Measurements from ENCODE around the gene PDE11A.

PDE11A gene

DNA sequence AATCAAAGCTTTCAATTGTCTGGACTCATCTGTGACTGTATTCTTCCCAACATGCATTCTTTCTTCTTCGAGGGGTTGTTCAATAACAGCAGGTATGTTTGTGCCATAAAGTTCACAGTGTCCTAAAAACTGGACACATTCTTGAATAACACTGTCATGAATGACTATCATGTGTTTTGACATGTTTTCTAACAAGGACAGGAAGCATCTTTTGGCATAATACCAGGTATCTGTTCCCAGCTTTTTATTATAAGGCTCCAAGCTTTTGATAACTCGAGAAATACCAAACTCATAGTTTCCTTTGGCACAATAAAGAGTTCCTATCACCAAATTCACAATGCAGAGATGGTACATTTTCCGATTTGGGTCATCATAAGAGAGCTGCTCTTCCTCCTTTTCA lies 455.8 kb downstream of the PDE11A start:
- Histone ChIP-seq H3K9me3 (ENCODE audit: insufficient read depth, low read length, severe bottlenecking) (no peaks in the 10 kb centered on the region), H3K4me3 (ENCODE audit: low read depth in 1 of 2, low read length in 2 of 2) (no peak overlapping the region), H3K4me1 (ENCODE audit: insufficient read depth, low read length) (peaks cover 15% of the 10 kb centered on the region), H3K4me2 (ENCODE audit: insufficient read depth, low read length) (no peak overlapping the region), H3K27me3 (ENCODE audit: insufficient read depth, low read length, poor library complexity) (no peaks in the 10 kb centered on the region), H3K36me3 (ENCODE audit: insufficient read depth, low read length) (no peaks in the 10 kb centered on the region), H4K20me1 (ENCODE audit: insufficient read depth, low read length) (no peaks in the 10 kb centered on the region), H3K79me2 (ENCODE audit: insufficient read depth, low read length) (no peaks in the 10 kb centered on the region), H2AFZ (ENCODE audit: low read depth, low read length) (no peak overlapping the region), H3K27ac (ENCODE audit: low read length) (no peak overlapping the region), H3K9ac (ENCODE audit: low read depth, low read length) (no peak overlapping the region)
- ATAC-seq (ENCODE audit: insufficient read depth, low read depth) (no peak), DNase-seq (no peak)
- TF ChIP-seq, protein P1, sequence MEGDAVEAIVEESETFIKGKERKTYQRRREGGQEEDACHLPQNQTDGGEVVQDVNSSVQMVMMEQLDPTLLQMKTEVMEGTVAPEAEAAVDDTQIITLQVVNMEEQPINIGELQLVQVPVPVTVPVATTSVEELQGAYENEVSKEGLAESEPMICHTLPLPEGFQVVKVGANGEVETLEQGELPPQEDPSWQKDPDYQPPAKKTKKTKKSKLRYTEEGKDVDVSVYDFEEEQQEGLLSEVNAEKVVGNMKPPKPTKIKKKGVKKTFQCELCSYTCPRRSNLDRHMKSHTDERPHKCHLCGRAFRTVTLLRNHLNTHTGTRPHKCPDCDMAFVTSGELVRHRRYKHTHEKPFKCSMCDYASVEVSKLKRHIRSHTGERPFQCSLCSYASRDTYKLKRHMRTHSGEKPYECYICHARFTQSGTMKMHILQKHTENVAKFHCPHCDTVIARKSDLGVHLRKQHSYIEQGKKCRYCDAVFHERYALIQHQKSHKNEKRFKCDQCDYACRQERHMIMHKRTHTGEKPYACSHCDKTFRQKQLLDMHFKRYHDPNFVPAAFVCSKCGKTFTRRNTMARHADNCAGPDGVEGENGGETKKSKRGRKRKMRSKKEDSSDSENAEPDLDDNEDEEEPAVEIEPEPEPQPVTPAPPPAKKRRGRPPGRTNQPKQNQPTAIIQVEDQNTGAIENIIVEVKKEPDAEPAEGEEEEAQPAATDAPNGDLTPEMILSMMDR (IDR thresholded peaks at IDR 0.05; ENCODE audit: borderline replicate concordance, extremely low read depth, low read length, poor library complexity, severe bottlenecking), result no peak
- TF ChIP-seq EZH2 (IDR thresholded peaks at IDR 0.05; ENCODE audit: borderline replicate concordance, low read depth, low read length, severe bottlenecking), result no peak

DNA sequence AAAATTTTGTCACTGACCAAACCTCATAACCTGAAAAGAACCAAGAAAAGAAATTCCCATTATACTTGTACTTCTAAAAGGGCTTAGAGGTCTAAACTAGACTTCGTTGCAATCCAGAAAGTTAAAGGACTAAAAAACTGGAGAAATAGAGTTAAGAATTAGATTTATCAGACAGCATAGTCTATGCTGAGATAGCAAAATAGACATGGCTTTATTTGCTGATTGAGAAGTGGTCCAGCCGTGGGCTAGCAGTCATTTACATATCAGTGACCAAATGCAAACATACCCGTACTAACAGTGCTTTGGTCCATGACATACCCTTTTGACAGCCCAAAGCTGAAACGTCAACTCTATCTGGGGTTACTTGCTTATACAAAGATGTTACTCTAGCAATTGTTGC lies 456.5 kb downstream of the PDE11A start:
- Histone ChIP-seq H3K36me3 (ENCODE audit: insufficient read depth, low read length) (no peaks in the 10 kb centered on the region), H3K27me3 (ENCODE audit: insufficient read depth, low read length, poor library complexity) (no peaks in the 10 kb centered on the region)

DNA sequence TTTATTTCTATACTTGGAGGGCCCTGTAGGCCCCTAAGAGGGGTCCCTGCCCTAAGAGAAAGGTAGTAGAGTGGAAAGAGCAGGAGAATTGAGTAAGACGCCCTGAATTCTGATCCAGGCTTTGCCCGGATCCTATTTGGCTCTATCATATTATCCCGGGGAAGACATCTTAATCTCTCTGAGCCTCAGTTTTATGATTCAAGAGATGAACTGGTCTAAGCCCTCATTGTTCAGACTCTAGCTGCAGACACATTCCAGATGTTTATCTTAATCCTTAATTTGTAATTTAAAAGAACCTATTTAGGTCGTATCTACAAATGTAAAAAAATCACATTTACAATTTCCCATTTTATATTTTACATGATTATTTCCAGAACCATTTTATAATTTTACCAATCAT lies 459.9 kb downstream of the PDE11A start:
- no peaks in the 10 kb centered on the region for H3K79me2 ChIP-seq (ENCODE audit: insufficient read depth, low read length)
- 0 out of 2 replicates have a peak, but pooled peaks cover under 1% of the 10 kb centered on the region for H3K4me1 ChIP-seq (ENCODE audit: insufficient read depth, low read length)
- H3K4me2 ChIP-seq (ENCODE audit: insufficient read depth, low read length), result no peak overlapping the region
- no peaks in the 10 kb centered on the region for H3K27me3 ChIP-seq (ENCODE audit: insufficient read depth, low read length, poor library complexity)
- no peak overlapping the region for H3K4me3 ChIP-seq (ENCODE audit: low read depth in 1 of 2, low read length in 2 of 2)
- H3K27ac ChIP-seq (ENCODE audit: low read length), result no peak overlapping the region
- no peaks in the 10 kb centered on the region for H4K20me1 ChIP-seq (ENCODE audit: insufficient read depth, low read length)
- TF ChIP-seq, protein P1 (IDR thresholded peaks at IDR 0.05; ENCODE audit: borderline replicate concordance, extremely low read depth, low read length, poor library complexity, severe bottlenecking), result no peak
- TF ChIP-seq EZH2 (IDR thresholded peaks at IDR 0.05; ENCODE audit: borderline replicate concordance, low read depth, low read length, severe bottlenecking), result no peak
- ATAC-seq (ENCODE audit: insufficient read depth, low read depth), result no peak
- H2AFZ ChIP-seq (ENCODE audit: low read depth, low read length), result no peak overlapping the region
- H3K9me3 ChIP-seq (ENCODE audit: insufficient read depth, low read length, severe bottlenecking), result no peaks in the 10 kb centered on the region
- H3K9ac ChIP-seq (ENCODE audit: low read depth, low read length), result no peak overlapping the region
- no peaks in the 10 kb centered on the region for H3K36me3 ChIP-seq (ENCODE audit: insufficient read depth, low read length)
- DNase-seq, result no peak

More for the DNA sequence above, 456.5 kb downstream of the PDE11A start:
- DNase-seq, result no peak
- Histone ChIP-seq H3K27ac (ENCODE audit: low read length) (no peak overlapping the region), H3K4me3 (ENCODE audit: low read depth in 1 of 2, low read length in 2 of 2) (no peak overlapping the region), H3K4me1 (ENCODE audit: insufficient read depth, low read length) (peaks cover 15% of the 10 kb centered on the region), H4K20me1 (ENCODE audit: insufficient read depth, low read length) (no peaks in the 10 kb centered on the region), H3K4me2 (ENCODE audit: insufficient read depth, low read length) (no peak overlapping the region), H3K9me3 (ENCODE audit: insufficient read depth, low read length, severe bottlenecking) (no peaks in the 10 kb centered on the region), H2AFZ (ENCODE audit: low read depth, low read length) (no peak overlapping the region), H3K9ac (ENCODE audit: low read depth, low read length) (no peak overlapping the region), H3K79me2 (ENCODE audit: insufficient read depth, low read length) (no peaks in the 10 kb centered on the region)
- TF ChIP-seq, protein P1 (IDR thresholded peaks at IDR 0.05; ENCODE audit: borderline replicate concordance, extremely low read depth, low read length, poor library complexity, severe bottlenecking), result no peak
- TF ChIP-seq EZH2 (IDR thresholded peaks at IDR 0.05; ENCODE audit: borderline replicate concordance, low read depth, low read length, severe bottlenecking), result no peak
- ATAC-seq (ENCODE audit: insufficient read depth, low read depth), result no peak

Data from DND-41 (cell line).